GM18907 (cell line): ENCODE results near the gene COL20A1.

ENCODE experiments used
- ATAC-seq: cut with Tn5 transposase; IDR thresholded peaks from one replicate; pipeline ENCODE4 v1.9.1; 2021; ENCODE audit warnings: mild to moderate bottlenecking, moderate library complexity; ENCODE audit not compliant: unreplicated experiment

Gene COL20A1

GRCh38 chr20:63346131-63347080, 53.4 kb downstream of the COL20A1 start:
- ATAC-seq, result no peak

GRCh38 chr20:63347081-63347741, 54.2 kb downstream of the COL20A1 start:
- ATAC-seq, result no peak

GRCh38 chr20:63347950-63348827, 55.2 kb downstream of the COL20A1 start:
- no peak for ATAC-seq

GRCh38 chr20:63348828-63349515, 56.0 kb downstream of the COL20A1 start:
- ATAC-seq, result no peak

- no peak for ATAC-seq
Observed at GRCh38 chr20:63349516-63349895, 56.5 kb downstream of the COL20A1 start.

GRCh38 chr20:63350196-63350595, 57.2 kb downstream of the COL20A1 start:
- no peak for ATAC-seq

GRCh38 chr20:63350597-63351325, 57.8 kb downstream of the COL20A1 start:
- no peak for ATAC-seq

GRCh38 chr20:63351326-63351700, 58.3 kb downstream of the COL20A1 start:
- no peak for ATAC-seq

- ATAC-seq, result no peak
Observed at GRCh38 chr20:63351811-63352591, 59.0 kb downstream of the COL20A1 start.

GRCh38 chr20:63352811-63353221, 59.8 kb downstream of the COL20A1 start:
- no peak for ATAC-seq

GRCh38 chr20:63354636-63355350, 61.8 kb downstream of the COL20A1 start:
- ATAC-seq, result no peak

- ATAC-seq, result no peak
Observed at GRCh38 chr20:63355781-63356295, 62.9 kb downstream of the COL20A1 start.

GRCh38 chr20:63356511-63356910, 63.5 kb downstream of the COL20A1 start:
- no peak for ATAC-seq

- ATAC-seq, result no peak
Observed at GRCh38 chr20:63356931-63357879, 64.2 kb downstream of the COL20A1 start.

GRCh38 chr20:63357921-63358905, 65.2 kb downstream of the COL20A1 start:
- ATAC-seq, result no peak
